ENCODE data around the gene OR56A1. TPM values are rescaled to one million over a fixed set of nuclear protein-coding genes. Genes with fewer than 3 reads are reported as not detected.

Gene OR56A1
- total RNA-seq, 1 donor from 2014 or later: not detected

DNA sequence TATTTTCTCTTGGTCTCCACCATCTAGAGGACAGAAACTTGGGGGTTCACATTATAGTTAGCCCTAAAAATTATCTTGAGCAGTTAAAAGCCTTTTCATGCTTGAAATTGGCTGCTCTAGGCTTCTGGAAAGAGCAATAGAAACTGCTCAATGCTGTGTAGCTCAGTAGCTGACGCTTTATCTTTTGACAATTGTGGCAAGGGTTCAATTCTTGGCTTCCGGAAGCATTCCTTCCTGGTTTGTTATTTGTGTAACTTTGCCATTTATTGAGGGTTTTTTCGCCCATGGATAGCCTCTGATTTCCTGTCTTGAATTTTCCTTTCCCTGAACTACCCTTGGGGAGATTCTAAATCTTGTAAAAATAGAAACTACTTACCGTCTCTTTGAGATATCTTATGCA is 10.3 kb upstream of the OR56A1 start:
- Mint-ChIP-seq H3K9me3 (ENCODE audit: unreplicated experiment) (no peaks in the 10 kb centered on the region), H3K27ac (ENCODE audit: unreplicated experiment) (no peak overlapping the region), H3K36me3 (ENCODE audit: unreplicated experiment) (no peaks in the 10 kb centered on the region), H3K4me3 (ENCODE audit: unreplicated experiment) (no peak overlapping the region), H3K27me3 (ENCODE audit: unreplicated experiment) (peaks cover 2% of the 10 kb centered on the region), H3K4me1 (ENCODE audit: unreplicated experiment) (no peaks in the 10 kb centered on the region)
- no peak for DNase-seq (ENCODE audit: extremely low spot score, unreplicated experiment)
- TF ChIP-seq, protein P1, sequence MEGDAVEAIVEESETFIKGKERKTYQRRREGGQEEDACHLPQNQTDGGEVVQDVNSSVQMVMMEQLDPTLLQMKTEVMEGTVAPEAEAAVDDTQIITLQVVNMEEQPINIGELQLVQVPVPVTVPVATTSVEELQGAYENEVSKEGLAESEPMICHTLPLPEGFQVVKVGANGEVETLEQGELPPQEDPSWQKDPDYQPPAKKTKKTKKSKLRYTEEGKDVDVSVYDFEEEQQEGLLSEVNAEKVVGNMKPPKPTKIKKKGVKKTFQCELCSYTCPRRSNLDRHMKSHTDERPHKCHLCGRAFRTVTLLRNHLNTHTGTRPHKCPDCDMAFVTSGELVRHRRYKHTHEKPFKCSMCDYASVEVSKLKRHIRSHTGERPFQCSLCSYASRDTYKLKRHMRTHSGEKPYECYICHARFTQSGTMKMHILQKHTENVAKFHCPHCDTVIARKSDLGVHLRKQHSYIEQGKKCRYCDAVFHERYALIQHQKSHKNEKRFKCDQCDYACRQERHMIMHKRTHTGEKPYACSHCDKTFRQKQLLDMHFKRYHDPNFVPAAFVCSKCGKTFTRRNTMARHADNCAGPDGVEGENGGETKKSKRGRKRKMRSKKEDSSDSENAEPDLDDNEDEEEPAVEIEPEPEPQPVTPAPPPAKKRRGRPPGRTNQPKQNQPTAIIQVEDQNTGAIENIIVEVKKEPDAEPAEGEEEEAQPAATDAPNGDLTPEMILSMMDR (IDR thresholded peaks at IDR 0.05): no peak

DNA sequence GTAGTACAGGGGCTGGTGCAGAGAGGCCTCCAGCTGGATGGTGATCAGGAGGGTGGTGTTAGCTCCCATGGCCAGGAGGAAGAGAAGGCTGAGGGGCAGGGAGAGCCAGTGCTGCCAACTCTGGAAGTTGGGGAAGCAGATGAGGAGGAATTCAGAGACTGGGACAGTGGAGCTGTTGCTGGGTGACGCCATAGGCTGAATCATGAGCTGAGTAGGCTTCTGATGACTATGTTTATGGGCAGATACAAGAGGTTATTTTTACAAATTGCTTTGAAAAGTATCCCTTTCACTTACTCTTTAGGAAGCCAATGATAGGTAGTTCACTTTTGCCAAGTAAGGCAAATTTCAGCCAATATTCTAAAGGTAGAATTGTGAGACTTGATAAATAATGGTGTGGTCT is 3.1 kb downstream of the OR56A1 start:
- TF ChIP-seq, protein P1 (IDR thresholded peaks at IDR 0.05): no peak
- H3K27me3 Mint-ChIP-seq (ENCODE audit: unreplicated experiment): peaks cover 1% of the 10 kb centered on the region
- H3K4me3 Mint-ChIP-seq (ENCODE audit: unreplicated experiment): no peak overlapping the region
- H3K4me1 Mint-ChIP-seq (ENCODE audit: unreplicated experiment): no peaks in the 10 kb centered on the region
- no peaks in the 10 kb centered on the region for H3K36me3 Mint-ChIP-seq (ENCODE audit: unreplicated experiment)
- no peaks in the 10 kb centered on the region for H3K9me3 Mint-ChIP-seq (ENCODE audit: unreplicated experiment)
- DNase-seq (ENCODE audit: extremely low spot score, unreplicated experiment): no peak
- H3K27ac Mint-ChIP-seq (ENCODE audit: unreplicated experiment): no peak overlapping the region

DNA sequence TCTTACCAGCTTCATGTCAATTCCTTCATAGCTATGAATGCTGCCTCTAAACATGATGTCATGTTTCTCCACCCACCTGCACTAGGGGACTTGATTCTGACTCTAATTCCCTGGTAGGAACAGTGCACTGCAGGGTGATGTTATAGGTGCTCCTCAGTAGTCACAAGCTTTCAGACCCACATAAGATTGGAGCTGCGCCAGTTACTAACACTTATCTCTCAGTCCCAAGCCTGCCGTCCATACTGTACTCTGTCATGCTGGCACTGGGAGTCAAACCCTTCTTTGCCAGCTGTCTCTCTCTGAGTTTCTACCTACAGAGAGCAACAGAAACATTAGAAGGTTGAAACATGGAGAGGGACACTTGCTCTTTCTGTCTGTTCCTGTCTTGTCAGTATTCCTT is 5.5 kb downstream of the OR56A1 start:
- no peaks in the 10 kb centered on the region for H3K4me1 Mint-ChIP-seq (ENCODE audit: unreplicated experiment)
- no peak overlapping the region for H3K4me3 Mint-ChIP-seq (ENCODE audit: unreplicated experiment)
- no peak overlapping the region for H3K27ac Mint-ChIP-seq (ENCODE audit: unreplicated experiment)
- peaks cover 10% of the 10 kb centered on the region for H3K27me3 Mint-ChIP-seq (ENCODE audit: unreplicated experiment)
- no peak for DNase-seq (ENCODE audit: extremely low spot score, unreplicated experiment)
- no peaks in the 10 kb centered on the region for H3K9me3 Mint-ChIP-seq (ENCODE audit: unreplicated experiment)
- TF ChIP-seq, protein P1 (IDR thresholded peaks at IDR 0.05): no peak
- no peaks in the 10 kb centered on the region for H3K36me3 Mint-ChIP-seq (ENCODE audit: unreplicated experiment)

DNA sequence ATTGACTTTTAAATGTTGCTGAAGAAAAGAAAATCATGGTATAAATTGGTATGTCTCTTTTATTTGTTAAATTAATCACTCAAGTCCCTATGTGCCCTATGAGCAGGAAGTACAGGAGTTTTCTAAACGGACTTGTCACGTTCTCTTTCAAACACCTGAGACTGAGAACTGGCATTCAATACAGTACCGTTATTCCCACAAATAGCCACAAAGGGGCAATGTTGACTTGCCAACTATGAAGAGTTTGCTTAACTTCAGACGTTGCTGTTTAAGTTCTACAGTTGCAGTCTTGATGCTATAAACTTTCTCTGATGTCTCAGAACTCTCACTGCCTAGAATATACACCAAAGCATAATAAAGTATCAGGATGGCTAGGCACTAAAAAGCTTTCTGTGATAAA is 7.6 kb downstream of the OR56A1 start:
- no peaks in the 10 kb centered on the region for H3K36me3 Mint-ChIP-seq (ENCODE audit: unreplicated experiment)
- no peaks in the 10 kb centered on the region for H3K4me1 Mint-ChIP-seq (ENCODE audit: unreplicated experiment)
- H3K27ac Mint-ChIP-seq (ENCODE audit: unreplicated experiment): no peak overlapping the region
- no peaks in the 10 kb centered on the region for H3K9me3 Mint-ChIP-seq (ENCODE audit: unreplicated experiment)
- no peak overlapping the region for H3K4me3 Mint-ChIP-seq (ENCODE audit: unreplicated experiment)
- peaks cover 14% of the 10 kb centered on the region for H3K27me3 Mint-ChIP-seq (ENCODE audit: unreplicated experiment)
- DNase-seq (ENCODE audit: extremely low spot score, unreplicated experiment): no peak
- TF ChIP-seq, protein P1 (IDR thresholded peaks at IDR 0.05): peak; percentile 55

DNA sequence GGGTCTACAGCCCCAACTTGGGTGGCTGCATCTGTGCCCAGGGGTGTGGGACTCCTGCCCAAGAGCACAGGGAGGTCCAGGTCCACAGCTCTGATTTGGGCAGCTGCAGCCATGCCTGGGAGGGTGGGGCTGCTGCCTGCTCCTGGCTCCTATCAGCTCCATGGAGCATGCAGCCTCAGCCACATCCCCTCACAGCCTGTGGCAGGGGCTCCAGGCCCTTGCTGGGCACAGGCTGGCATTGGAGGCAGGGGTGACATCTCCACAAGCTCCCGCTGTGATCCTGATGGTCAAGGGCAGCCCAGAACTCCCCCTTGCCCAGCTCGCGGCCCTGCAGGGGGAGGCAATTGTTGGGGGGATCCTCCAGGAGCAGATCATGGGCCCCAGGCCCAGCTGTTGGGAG is 17.5 kb downstream of the OR56A1 start:
- TF ChIP-seq, protein P1 (IDR thresholded peaks at IDR 0.05): no peak
- peaks cover 10% of the 10 kb centered on the region for H3K9me3 Mint-ChIP-seq (ENCODE audit: unreplicated experiment)
- no peak for DNase-seq (ENCODE audit: extremely low spot score, unreplicated experiment)
- H3K27me3 Mint-ChIP-seq (ENCODE audit: unreplicated experiment): peaks cover 9% of the 10 kb centered on the region
- H3K36me3 Mint-ChIP-seq (ENCODE audit: unreplicated experiment): no peaks in the 10 kb centered on the region
- H3K4me3 Mint-ChIP-seq (ENCODE audit: unreplicated experiment): no peak overlapping the region
- no peaks in the 10 kb centered on the region for H3K4me1 Mint-ChIP-seq (ENCODE audit: unreplicated experiment)
- H3K27ac Mint-ChIP-seq (ENCODE audit: unreplicated experiment): no peak overlapping the region

Data from osteocyte (in vitro differentiated cells).